Measurements from ENCODE around the gene IGSF10.
"Not testable (repeated sequence)": the region's sequence is repeated elsewhere in the genome, so short reads cannot be mapped to it uniquely, and the experiment has no call there.

Gene IGSF10, protein sequence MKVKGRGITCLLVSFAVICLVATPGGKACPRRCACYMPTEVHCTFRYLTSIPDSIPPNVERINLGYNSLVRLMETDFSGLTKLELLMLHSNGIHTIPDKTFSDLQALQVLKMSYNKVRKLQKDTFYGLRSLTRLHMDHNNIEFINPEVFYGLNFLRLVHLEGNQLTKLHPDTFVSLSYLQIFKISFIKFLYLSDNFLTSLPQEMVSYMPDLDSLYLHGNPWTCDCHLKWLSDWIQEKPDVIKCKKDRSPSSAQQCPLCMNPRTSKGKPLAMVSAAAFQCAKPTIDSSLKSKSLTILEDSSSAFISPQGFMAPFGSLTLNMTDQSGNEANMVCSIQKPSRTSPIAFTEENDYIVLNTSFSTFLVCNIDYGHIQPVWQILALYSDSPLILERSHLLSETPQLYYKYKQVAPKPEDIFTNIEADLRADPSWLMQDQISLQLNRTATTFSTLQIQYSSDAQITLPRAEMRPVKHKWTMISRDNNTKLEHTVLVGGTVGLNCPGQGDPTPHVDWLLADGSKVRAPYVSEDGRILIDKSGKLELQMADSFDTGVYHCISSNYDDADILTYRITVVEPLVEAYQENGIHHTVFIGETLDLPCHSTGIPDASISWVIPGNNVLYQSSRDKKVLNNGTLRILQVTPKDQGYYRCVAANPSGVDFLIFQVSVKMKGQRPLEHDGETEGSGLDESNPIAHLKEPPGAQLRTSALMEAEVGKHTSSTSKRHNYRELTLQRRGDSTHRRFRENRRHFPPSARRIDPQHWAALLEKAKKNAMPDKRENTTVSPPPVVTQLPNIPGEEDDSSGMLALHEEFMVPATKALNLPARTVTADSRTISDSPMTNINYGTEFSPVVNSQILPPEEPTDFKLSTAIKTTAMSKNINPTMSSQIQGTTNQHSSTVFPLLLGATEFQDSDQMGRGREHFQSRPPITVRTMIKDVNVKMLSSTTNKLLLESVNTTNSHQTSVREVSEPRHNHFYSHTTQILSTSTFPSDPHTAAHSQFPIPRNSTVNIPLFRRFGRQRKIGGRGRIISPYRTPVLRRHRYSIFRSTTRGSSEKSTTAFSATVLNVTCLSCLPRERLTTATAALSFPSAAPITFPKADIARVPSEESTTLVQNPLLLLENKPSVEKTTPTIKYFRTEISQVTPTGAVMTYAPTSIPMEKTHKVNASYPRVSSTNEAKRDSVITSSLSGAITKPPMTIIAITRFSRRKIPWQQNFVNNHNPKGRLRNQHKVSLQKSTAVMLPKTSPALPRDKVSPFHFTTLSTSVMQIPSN (N-terminal part only)

DNA sequence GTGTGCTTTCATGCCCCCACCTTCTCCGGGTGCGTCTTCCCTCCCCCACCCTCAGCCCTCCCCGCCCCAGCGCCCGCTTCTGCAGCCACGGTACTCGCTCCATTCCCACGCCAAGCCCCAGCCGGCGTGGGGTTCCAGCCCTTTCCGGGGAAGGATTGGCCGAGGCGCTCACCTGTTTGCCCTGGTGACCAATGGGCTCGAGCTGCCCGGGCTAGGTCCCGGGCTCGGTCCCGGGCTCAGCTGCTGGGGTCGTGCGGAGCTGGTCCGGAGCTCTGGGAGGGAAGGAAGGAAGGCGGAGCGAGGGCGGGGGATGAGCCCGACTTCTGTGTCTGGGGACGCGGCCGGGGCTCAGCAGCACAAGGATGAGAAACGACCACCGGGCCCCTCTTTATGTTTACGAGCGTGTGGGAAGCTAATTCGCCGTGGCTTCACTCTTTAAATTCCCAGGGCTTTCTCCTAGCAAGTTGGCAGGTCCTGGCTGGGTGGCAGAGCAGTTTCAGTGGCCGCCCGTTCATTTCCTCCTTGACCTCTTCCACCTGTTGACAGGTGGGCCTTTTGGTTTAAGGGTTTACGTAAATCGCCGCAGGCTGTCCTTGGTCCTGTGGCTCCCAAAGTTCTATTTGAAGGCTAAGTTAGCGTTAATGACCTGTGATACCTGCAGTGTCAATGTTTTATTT lies at the start of gene IGSF10:
IGSF10 (minus strand) TSS at position 288 of the 677 bp plus-strand sequence. CDS start 2,352 bp downstream, outside the sequence.
- DNase-seq (ENCODE audit: low read depth in 2 of 2): no peak

DNA sequence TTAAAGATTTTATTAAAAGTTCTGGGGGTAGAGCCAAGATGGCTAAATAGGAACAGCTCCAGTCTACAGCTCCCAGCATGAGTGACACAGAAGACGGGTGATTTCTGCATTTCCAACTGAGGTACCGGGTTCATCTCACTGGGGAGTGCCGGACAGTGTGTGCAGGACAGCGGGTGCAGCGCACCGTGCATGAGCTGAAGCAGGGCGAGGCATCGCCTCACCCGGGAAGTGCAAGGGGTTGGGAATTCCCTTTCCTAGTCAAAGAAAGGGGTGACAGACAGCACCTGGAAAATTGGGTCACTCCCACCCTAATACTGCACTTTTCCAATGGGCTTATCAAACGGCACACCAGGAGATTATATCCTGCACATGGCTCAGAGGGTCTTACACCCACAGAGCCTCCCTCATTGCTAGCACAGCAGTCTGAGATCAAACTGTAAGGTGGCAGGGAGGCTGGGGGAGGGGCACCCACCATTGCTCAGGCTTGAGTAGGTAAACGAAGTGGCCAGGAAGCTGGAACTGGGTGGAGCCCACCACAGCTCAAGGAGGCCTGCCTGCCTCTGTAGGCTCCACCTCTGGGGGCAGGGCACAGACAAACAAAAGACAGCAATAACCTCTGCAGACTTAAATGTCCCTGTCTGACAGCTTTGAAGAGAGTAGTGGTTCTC lies 48.7 kb upstream of the IGSF10 start:
- DNase-seq (ENCODE audit: low read depth in 2 of 2): not testable (repeated sequence)

DNA sequence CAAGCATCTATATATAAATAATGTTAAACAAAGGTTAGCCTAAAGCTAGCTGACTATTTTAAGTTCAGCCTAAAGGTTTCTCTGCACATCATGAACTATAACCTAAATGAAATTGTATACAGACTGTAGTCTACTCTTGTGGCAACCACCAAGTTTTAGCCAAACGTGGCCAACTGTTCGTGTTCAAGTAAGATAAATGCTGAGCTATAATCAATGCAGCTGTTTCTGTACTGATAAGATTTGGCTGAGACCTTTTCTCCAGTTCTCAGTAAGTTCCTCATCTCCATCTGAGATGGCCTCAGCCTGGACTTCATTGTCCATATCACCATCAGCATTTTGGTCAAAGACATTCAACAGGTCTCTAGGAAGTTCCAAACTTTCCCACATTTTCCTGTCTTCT lies 43.7 kb upstream of the IGSF10 start:
- DNase-seq (ENCODE audit: low read depth in 2 of 2): no peak

DNA sequence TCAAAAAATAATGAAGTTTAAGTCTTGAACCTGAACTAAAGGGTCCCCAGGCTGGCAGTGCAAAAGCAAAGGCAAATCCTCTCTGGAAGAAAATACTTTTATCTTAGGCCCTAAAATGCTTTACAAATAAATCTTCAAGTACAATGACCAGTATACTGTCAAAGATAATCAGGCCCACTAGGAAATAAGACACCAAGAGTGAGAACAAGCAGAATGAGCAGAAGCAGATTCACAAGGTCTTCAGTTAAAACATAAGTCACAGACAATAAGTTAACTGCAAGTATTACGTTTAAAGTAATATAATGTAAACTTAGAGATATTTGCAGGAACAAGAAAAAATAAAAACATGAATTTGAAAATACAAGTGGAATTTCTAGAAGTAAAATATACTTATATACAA lies 42.2 kb upstream of the IGSF10 start:
- DNase-seq (ENCODE audit: low read depth in 2 of 2): no peak

DNA sequence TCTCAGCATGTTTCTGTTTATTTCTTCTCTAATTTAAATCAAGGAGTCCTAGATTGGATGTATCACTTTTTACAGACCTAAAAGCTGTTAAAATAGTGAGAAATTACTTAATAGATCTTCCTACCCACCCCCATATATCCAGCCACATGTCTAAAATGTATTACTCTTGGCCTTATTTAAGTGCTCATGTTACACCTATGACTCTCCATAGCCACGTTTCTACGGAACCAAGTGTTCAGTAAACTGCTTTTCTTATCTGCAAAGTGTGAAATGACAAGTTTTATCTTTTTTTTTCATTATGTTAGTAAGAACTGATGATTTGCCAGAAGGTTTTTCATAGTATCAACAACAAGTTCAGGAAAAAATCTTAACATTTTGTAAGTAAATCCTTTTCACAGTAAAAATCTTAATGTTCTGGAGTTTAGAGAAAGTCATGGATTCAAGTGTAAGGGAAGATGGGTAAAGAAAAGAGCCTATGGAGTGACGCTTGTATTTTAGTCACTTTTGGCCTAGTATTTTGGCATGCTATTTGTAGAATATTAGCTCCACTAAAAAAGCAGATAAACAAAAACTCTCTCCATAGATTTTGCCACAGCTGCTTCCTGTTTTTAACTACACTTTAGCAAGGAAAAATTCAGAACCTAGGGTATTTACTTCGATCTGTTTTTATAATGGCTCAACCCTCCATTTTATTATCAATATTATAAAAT lies 41.2 kb upstream of the IGSF10 start:
- no peak for DNase-seq (ENCODE audit: low read depth in 2 of 2)

DNA sequence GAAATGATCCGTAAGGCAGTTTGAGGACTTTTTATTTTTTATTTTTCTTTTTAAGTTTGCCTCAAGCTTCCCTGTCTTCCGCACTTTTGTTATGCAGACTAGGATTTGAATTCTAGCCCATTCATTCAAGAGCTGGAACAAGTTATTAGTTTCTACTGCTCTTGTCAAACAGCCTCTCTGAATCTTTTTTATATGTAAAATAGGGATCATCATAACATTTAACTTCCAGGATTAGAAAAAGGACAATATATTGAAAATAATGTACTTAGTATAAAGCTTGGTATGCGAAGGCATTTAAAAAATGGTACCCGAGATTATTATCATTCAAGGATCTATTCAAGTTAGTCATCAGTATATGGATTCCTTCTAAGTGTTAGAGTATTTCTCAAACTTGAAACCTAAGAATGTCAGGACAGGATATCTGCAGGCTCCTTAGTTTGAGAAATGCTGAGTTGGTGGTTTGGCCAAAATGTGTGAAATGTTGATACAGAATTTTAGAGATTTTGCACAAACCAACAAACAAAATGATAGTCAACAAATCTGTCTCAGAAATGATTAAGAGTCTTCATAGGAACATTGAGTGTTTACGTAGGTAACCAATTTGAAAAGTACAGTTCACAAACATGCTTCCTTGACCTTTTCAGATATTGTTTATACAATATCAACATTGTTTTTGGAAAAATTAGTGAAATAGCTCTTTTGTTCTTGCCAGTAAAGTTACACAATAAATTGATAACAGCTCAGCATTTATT lies 40.5 kb upstream of the IGSF10 start:
- no peak for DNase-seq (ENCODE audit: low read depth in 2 of 2)

DNA sequence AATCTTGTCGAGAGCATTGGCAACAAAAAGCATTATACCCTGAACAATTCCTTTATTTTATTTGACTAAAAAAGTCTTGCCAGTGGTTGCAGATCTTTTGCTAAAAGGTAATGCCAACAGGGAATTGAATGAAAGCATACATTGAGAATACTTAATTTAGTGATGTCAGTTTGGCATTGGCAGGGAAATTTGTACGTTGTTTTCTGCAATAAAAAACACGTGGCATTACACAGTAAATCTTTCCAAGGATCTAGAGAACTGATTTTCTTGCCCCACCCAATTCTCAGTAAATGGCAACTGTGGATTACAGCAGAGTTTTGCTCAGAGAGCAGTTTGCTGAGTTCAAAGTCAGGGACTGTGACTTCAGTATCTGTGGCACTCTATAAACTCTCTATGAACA lies 38.3 kb upstream of the IGSF10 start:
- DNase-seq (ENCODE audit: low read depth in 2 of 2): no peak

DNA sequence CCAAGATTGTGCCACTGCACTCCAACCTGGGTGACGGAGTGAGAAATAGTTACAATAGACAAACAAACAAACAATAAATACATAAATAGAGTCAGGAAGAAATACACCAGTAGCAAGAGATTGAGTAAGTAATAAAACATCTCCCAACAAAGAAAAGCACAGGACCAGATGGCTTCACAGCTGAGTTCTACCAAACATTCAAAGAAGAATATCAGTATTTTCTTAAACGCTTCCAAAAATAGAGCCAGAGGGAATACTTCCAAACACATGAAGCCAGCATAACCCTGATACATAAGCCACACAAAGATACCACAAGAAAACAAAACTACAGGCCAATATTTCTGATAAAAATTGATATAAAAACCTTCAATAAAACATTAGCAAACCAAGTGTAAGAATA lies 30.7 kb upstream of the IGSF10 start:
- no peak for DNase-seq (ENCODE audit: low read depth in 2 of 2)

DNA sequence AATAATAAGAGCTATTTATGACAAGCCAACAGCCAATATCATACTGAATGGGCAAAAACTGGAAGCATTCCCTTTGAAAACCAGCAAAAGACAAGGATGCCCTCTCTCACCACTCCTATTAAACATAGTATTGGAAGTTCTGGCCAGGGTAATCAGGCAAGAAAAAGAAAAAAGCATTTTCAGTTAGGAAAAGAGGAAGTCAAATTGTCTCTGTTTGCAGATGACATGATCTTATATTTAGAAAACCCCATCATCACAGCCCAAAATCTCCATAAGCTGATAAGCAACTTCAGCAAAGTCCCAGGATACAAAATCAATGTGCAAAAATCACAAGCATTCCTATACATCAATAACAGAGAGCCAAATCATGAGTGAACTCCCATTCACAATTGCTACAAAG lies 27.0 kb upstream of the IGSF10 start:
- not testable (repeated sequence) for DNase-seq (ENCODE audit: low read depth in 2 of 2)

DNA sequence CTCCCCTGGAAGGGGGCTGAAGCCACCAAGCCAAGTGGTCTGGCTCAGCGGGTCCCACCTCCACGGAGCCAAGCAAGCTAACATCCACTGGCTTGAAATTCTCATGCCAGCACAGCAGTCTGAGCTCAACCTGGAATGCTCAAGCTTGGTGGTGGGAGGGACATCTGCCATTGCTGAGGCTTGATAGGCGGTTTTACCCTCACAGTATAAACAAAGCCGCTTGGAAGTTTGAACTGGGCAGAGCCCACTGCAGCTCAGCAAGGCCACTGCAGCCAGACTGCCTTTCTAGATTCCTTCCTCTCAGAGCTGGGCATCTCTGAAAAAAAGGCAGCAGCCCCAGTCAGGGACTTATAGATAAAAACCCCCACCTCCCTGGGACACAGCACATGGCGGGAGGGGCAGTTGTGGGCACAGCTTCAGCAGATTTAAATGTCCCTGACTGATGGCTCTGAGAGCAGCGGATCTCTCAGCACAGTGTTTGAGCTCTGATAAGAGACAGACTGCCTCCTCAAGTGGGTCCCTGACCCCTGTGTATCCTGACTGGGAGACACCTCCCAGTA lies 23.2 kb upstream of the IGSF10 start:
- no peak for DNase-seq (ENCODE audit: low read depth in 2 of 2)

DNA sequence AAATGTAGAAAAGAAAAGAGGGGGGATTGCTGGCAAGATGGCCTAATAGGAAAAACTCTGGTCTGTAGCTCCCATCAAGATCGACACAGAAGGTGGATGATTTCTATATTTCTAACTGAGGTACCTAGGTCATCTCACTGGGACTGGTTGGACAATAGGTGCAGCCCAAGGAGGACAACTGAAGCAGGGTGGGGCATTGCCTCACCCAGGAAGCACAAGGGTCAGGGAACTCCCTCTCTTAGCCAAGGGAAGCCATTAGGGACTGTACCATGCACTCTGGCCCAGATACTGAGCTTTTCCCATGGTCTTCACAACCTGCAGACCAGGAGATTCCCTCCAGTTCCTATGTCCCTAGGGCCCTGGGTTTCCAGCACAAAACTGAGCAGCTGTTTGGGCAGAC lies 22.6 kb upstream of the IGSF10 start:
- no peak for DNase-seq (ENCODE audit: low read depth in 2 of 2)

DNA sequence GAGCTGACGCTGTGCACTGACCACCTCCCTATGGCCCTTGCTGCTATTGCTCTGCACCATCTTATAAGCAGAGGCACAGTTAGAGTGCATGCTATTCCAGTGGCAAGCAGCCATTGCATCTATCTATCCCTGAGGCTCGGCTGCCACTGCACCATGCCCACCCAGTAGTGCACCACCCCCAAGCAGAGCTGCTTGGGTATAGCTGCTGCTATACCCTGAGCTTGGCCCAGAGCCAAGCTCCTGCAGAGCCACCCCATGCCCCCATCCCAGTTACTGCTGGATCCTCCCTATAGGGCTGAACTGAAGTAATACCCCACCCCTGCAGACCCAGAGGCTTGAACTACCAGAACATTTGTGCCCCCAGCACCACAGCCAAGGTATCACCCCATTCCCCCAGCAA lies 19.6 kb upstream of the IGSF10 start:
- DNase-seq (ENCODE audit: low read depth in 2 of 2): no peak

DNA sequence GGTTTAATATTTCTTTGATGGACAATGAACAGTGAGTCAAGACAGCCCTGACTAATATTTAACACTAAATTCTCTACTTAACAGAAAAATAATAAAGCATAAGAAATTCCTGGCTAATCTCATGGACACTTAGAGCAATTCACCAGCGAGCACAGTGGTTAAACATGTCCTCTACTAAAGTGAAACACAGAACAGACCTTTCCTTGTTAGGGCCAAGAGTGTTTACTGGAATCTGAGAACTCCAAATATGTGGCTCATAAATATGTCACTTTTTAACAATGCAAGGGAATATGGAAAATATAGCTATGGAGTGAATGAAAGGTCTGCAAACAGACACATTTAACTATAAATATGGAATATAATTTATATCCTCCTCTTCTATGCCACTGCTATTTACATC lies 18.6 kb upstream of the IGSF10 start:
- DNase-seq (ENCODE audit: low read depth in 2 of 2): no peak

DNA sequence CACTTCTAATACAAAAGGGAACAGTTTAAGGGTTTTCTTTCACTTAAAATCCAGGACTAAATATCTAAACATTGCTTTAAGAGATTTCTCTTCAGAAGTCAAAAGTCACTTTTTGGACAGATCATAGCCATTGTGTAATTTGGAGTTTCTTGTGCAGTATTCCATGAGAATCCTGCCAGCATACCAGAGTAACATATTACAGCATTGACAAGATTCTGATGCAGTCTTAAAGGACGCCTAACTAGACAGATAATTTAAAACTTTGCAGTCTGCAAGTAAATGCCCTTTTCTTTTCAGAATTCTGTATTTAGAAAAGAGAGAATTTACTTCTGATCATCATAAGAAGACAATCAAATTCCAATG lies 17.5 kb upstream of the IGSF10 start:
- DNase-seq (ENCODE audit: low read depth in 2 of 2): no peak

DNA sequence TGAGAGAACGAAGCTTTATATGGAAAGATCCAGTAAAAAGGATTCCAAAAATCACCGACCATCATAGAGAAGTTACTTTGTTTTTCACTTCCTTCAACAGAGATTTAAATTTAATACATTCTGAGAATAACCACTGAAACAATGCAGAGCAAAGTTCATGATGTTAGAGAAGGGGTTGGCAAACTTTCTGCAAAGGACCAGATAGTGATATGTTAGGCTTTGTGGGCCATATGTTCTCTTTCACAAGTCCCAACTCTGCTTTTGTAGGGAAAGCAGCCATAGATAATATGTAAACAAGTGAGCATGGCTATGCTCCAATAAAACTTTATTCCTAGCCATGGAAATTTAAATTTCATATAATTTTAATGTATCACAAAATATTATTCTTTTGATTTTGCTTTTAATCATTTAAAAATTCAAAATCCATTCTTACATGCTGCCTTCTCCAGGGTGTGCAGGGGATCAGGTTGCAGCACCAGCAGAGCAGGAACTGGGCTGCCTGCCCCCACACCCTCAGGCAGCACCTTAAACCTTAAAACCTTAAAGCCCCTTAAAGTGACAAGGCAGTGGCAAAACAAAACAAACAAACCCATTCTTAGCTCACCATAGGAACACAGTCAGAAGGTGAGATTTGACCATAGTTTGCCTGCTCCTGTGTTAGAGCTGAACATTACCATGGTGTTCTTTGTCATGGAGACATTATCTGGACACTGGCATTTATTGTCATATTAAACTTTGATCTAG lies 16.9 kb upstream of the IGSF10 start:
- no peak for DNase-seq (ENCODE audit: low read depth in 2 of 2)

DNA sequence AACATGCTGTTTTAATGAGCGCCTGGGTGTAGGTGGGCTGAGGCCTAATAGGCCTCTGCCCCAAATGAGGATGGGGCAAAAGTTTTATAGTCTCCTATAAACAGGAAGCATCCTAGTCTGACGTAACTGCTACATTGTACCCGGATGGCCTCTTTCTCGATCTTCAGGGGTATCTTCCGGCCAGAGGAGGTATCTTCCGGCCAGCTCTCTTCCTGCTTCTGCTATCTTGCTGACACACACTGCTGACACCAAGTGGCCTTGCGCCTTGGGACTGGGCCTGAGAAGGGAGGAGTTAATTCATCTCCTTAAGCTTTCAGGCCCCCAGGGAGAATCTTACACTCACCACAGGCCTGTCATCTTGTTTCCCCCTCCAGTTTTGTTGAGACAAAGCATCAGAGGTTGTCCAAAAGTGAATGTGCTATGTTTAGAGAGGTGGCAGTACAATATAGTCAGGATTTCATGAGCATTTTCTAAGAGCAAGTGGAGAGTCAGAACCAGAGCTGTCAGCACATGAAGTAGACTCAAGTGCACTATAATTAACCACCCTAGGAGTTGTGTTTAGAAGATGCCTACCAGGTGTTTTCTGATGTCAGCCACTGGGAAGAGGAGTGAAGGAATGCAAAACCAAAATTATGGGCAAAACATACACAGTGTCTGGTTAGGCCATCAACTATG lies 15.6 kb upstream of the IGSF10 start:
- DNase-seq (ENCODE audit: low read depth in 2 of 2): no peak

DNA sequence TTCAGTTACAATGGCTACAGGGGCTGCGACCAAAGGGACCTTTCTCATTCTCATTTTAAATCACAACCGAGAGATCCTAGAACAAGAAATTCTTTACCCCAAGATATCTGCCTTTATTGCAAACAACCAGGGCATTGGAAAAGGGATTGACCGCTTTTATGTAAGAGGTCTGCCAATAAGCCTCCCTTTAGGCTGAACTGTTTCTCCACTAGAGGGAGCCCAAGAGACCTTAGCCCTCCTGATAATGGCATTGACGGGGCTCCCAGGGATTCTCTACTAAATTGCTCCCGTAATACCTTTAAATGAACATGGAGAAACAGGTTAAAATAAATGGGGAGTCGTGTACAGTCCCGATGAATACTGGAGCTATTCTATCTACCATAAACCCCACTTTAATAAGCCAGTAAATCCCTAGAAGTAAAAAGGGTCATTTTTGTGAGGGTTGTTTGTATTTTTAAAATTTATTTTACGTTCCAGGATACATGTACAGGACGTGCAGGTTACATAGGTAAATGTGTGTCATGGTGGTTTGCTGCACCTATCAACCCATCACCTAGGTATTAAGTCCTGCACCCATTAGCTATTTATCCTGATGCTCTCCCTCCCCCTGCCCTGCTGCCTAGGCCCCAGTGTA lies 7.5 kb upstream of the IGSF10 start:
- no peak for DNase-seq (ENCODE audit: low read depth in 2 of 2)

DNA sequence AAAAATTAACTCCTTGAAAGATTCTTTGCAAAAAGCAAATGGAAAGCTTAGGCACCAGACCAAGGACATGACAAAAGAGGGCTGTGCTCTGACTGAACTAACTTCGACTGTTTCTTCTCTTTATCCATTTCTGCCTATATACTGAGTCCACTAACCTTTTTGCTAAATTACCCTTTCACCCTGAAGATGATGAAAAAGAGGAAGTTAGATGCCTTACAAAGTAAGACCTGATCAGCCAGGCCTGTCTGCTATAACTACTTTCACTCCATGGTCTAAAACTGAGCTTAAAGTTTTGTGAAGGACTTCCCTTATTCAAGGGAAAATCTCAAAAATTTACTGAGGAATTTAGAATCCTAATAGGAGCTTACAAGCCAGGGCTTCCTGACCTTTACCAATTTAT lies 6.2 kb upstream of the IGSF10 start:
- no peak for DNase-seq (ENCODE audit: low read depth in 2 of 2)

Measured in stimulated activated CD8-positive, alpha-beta memory T cell treated with anti-CD3 and anti-CD28 coated beads, Interleukin-7, amount 100 ng/mL, for 1 hour (primary cell).